GM12892 (cell line): ENCODE data around the gene SMOC2.

ENCODE experiments used
- POLR2A ChIP-seq: IDR thresholded peaks from 2 replicates; pipeline ENCODE4 v1.6.1; 2011; ENCODE audit warnings: low read depth, low read length, control low read depth
- POLR2AphosphoS5 ChIP-seq: IDR thresholded peaks from 2 replicates; pipeline ENCODE4 v1.6.1; 2011; ENCODE audit warnings: low read depth, low read length, control low read depth
- TAF1 ChIP-seq: IDR thresholded peaks from 2 replicates; pipeline ENCODE4 v1.6.1; 2011; ENCODE audit warnings: low read depth, mild to moderate bottlenecking, control low read depth, low read length, borderline replicate concordance

DNA sequence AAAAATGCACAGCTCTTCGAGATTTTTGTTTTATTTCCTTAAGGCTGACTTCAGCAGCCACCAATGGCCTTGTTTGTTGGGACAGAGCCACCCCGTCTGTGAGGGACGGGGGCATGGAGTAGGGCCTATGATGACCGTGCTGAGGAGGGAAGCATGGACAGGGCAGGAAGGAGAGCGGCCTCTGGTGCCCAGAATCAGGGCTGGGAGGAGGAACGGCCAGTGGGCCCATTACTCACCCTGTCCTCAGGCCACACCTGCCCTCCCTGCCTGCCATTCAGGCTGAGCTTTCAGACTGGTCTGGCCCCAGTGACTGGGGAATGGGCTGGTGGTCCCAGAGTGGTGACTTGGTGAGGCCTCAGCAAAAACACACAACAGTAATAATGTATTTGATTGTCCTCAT is 104.4 kb downstream of the SMOC2 start:
- no peak for TF ChIP-seq POLR2AphosphoS5
- TF ChIP-seq POLR2A: no peak
- no peak for TF ChIP-seq TAF1
